ENCODE results near the gene PHOSPHO2.

Gene PHOSPHO2

DNA sequence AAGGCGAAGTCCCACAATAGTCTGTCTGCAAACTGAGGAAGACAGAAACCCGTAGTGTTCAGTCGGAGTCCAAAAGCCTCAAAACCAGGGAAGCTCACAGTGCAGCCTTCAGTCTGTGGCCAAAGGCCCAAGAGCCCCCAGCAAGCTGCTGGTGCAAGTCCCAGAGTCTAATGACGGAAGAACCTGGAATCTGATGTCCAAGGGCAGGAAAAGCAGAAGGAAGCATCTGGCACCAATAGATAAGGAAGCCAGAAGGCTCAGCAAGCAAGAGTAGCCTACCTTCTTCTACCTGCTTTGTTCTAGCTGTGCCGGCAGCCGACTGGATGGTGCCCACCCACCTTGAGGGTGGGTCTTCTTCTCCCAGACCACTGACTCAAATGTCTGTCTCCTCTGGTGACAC, 21.9 kb upstream of the PHOSPHO2 start (continued):
- TF ChIP-seq, protein P1, sequence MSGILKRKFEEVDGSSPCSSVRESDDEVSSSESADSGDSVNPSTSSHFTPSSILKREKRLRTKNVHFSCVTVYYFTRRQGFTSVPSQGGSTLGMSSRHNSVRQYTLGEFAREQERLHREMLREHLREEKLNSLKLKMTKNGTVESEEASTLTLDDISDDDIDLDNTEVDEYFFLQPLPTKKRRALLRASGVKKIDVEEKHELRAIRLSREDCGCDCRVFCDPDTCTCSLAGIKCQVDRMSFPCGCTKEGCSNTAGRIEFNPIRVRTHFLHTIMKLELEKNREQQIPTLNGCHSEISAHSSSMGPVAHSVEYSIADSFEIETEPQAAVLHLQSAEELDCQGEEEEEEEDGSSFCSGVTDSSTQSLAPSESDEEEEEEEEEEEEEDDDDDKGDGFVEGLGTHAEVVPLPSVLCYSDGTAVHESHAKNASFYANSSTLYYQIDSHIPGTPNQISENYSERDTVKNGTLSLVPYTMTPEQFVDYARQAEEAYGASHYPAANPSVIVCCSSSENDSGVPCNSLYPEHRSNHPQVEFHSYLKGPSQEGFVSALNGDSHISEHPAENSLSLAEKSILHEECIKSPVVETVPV (CRISPR knock-in tag; IDR thresholded peaks at IDR 0.05) = no peak
- no peak for TF ChIP-seq RARB (CRISPR knock-in tag; IDR thresholded peaks at IDR 0.05)
- TF ChIP-seq ARNTL (CRISPR knock-in tag; IDR thresholded peaks at IDR 0.05; ENCODE audit: borderline replicate concordance, low read depth) = no peak
- TF ChIP-seq ZFP30 (CRISPR knock-in tag; IDR thresholded peaks at IDR 0.05) = no peak
- no peak for TF ChIP-seq CSDC2 (CRISPR knock-in tag; IDR thresholded peaks at IDR 0.05)
- TF ChIP-seq ISL1 (CRISPR knock-in tag; IDR thresholded peaks at IDR 0.05) = no peak

DNA sequence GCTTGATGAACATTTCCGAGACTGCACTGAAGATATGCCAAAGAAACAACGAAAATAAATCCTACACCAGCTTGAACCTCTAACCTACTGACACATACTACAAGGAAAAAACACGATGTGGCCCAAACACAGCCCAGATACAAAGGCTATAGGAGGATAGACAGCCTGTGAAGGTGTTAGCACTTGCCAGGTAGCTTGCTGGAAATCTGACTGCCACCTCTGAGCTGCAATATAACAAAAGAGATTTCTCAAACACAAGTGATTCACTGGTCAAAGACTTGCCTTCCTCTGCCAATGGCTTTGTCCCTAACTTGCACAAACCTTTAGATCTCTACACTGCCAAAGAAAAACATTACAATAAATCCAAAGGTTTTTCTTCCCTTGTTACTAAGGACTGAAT, 21.2 kb upstream of the PHOSPHO2 start:
- ATAC-seq = no peak
- TF ChIP-seq ISL1 (CRISPR knock-in tag; IDR thresholded peaks at IDR 0.05) = no peak
- no peak for TF ChIP-seq TOX (CRISPR knock-in tag; IDR thresholded peaks at IDR 0.05; ENCODE audit: borderline replicate concordance)
- no peak for TF ChIP-seq ZFP30 (CRISPR knock-in tag; IDR thresholded peaks at IDR 0.05)
- TF ChIP-seq SNAI2 (CRISPR knock-in tag; IDR thresholded peaks at IDR 0.05) = no peak
- no peak for TF ChIP-seq ESRRG (CRISPR knock-in tag; IDR thresholded peaks at IDR 0.05)
- TF ChIP-seq ZNF8 (CRISPR knock-in tag; IDR thresholded peaks at IDR 0.05) = no peak
- TF ChIP-seq BACH2 (CRISPR knock-in tag; IDR thresholded peaks at IDR 0.05; ENCODE audit: borderline replicate concordance) = no peak
- no peak for TF ChIP-seq POU6F1 (CRISPR knock-in tag; IDR thresholded peaks at IDR 0.05; ENCODE audit: borderline replicate concordance, low read depth)
- no peak for TF ChIP-seq ZC3H10 (CRISPR knock-in tag; IDR thresholded peaks at IDR 0.05)
- TF ChIP-seq CSDC2 (CRISPR knock-in tag; IDR thresholded peaks at IDR 0.05) = no peak

GRCh38 chr2:169673921-169674320, 20.3 kb upstream of the PHOSPHO2 start:
- ATAC-seq = no peak
- TF ChIP-seq ARNTL (CRISPR knock-in tag; IDR thresholded peaks at IDR 0.05; ENCODE audit: borderline replicate concordance, low read depth) (no peak), ESRRG (CRISPR knock-in tag; IDR thresholded peaks at IDR 0.05) (no peak)

DNA sequence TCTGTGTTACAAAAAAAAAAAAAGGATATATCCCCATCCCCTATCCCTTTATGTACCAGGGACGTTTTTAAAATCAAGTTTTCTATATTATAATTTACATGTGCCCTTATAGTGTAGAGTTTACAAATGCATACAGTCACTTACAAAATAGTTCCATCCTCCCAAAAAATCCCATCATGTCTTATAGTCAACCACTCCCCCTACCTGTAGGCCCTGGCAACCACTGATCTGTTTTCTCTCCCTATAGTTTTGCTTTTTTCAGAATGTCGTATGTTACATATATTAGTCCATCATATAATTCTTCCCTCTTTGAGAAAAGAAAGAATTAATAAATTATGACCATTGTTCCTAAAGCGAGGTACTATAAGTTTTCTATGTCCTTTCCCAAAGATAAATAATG, 17.9 kb upstream of the PHOSPHO2 start:
- ATAC-seq = no peak
- TF ChIP-seq OSR1 (CRISPR knock-in tag; IDR thresholded peaks at IDR 0.05) (no peak), ZNF70 (CRISPR knock-in tag; IDR thresholded peaks at IDR 0.05) (no peak), BACH2 (CRISPR knock-in tag; IDR thresholded peaks at IDR 0.05; ENCODE audit: borderline replicate concordance) (no peak), POU6F1 (CRISPR knock-in tag; IDR thresholded peaks at IDR 0.05; ENCODE audit: borderline replicate concordance, low read depth) (no peak), ZFP30 (CRISPR knock-in tag; IDR thresholded peaks at IDR 0.05) (no peak), ZFP3 (CRISPR knock-in tag; IDR thresholded peaks at IDR 0.05) (no peak), ESRRG (CRISPR knock-in tag; IDR thresholded peaks at IDR 0.05) (no peak), TCF4 (CRISPR knock-in tag; IDR thresholded peaks at IDR 0.05; ENCODE audit: borderline replicate concordance) (no peak), ISL1 (CRISPR knock-in tag; IDR thresholded peaks at IDR 0.05) (no peak), ZNF8 (CRISPR knock-in tag; IDR thresholded peaks at IDR 0.05) (no peak), ZC3H10 (CRISPR knock-in tag; IDR thresholded peaks at IDR 0.05) (no peak), ZNF565 (CRISPR knock-in tag; conservative IDR thresholded peaks at IDR 0.05; ENCODE audit: low read depth) (no peak), SNAI2 (CRISPR knock-in tag; IDR thresholded peaks at IDR 0.05) (no peak), RARB (CRISPR knock-in tag; IDR thresholded peaks at IDR 0.05) (no peak), TOX (CRISPR knock-in tag; IDR thresholded peaks at IDR 0.05; ENCODE audit: borderline replicate concordance) (no peak), CREB5 (CRISPR knock-in tag; IDR thresholded peaks at IDR 0.05; ENCODE audit: low read depth) (no peak), ARNTL (CRISPR knock-in tag; IDR thresholded peaks at IDR 0.05; ENCODE audit: borderline replicate concordance, low read depth) (no peak), PPARA (CRISPR knock-in tag; IDR thresholded peaks at IDR 0.05; ENCODE audit: borderline replicate concordance) (no peak)
- TF ChIP-seq, protein P2, sequence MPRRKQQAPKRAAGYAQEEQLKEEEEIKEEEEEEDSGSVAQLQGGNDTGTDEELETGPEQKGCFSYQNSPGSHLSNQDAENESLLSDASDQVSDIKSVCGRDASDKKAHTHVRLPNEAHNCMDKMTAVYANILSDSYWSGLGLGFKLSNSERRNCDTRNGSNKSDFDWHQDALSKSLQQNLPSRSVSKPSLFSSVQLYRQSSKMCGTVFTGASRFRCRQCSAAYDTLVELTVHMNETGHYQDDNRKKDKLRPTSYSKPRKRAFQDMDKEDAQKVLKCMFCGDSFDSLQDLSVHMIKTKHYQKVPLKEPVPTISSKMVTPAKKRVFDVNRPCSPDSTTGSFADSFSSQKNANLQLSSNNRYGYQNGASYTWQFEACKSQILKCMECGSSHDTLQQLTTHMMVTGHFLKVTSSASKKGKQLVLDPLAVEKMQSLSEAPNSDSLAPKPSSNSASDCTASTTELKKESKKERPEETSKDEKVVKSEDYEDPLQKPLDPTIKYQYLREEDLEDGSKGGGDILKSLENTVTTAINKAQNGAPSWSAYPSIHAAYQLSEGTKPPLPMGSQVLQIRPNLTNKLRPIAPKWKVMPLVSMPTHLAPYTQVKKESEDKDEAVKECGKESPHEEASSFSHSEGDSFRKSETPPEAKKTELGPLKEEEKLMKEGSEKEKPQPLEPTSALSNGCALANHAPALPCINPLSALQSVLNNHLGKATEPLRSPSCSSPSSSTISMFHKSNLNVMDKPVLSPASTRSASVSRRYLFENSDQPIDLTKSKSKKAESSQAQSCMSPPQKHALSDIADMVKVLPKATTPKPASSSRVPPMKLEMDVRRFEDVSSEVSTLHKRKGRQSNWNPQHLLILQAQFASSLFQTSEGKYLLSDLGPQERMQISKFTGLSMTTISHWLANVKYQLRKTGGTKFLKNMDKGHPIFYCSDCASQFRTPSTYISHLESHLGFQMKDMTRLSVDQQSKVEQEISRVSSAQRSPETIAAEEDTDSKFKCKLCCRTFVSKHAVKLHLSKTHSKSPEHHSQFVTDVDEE (CRISPR knock-in tag; IDR thresholded peaks at IDR 0.05) = no peak
- TF ChIP-seq, protein P1 (CRISPR knock-in tag; IDR thresholded peaks at IDR 0.05) = no peak

Data from SK-N-SH treated with all-trans-retinoic acid at 6 μM for 48 hours (cell line).